WTC11 (cell line): ENCODE data around the gene MYBPC2.

Experiments used
- ETV6 ChIP-seq: sonication (generic); formaldehyde crosslinking; IDR thresholded peaks from 2 replicates; pipeline ENCODE4 v1.8.1; 2022; ENCODE audit warnings: mild to moderate bottlenecking, missing genetic modification reagents
- FOXP1 ChIP-seq: sonication (generic); formaldehyde crosslinking; IDR thresholded peaks from 2 replicates; pipeline ENCODE4 v1.8.0; 2022; ENCODE audit warnings: missing genetic modification reagents, mild to moderate bottlenecking, moderate library complexity, borderline replicate concordance
- MAX ChIP-seq: sonication (generic); formaldehyde crosslinking; IDR thresholded peaks from 2 replicates; pipeline ENCODE4 v1.8.0; 2022; ENCODE audit warnings: mild to moderate bottlenecking, missing genetic modification reagents
- NFYB ChIP-seq: sonication (generic); formaldehyde crosslinking; conservative IDR thresholded peaks from 2 replicates; pipeline ENCODE4 v1.8.0; 2022; ENCODE audit warnings: low read depth, missing genetic modification reagents
- NR2C2 ChIP-seq: sonication (generic); formaldehyde crosslinking; IDR thresholded peaks from 2 replicates; pipeline ENCODE4 v1.8.0; 2022; ENCODE audit warnings: mild to moderate bottlenecking, missing genetic modification reagents
- SMAD4 ChIP-seq: sonication (generic); formaldehyde crosslinking; IDR thresholded peaks from 2 replicates; pipeline ENCODE4 v1.8.0; 2022; ENCODE audit warnings: mild to moderate bottlenecking, missing genetic modification reagents
- TP53 ChIP-seq: sonication (generic); formaldehyde crosslinking; IDR thresholded peaks from 2 replicates; pipeline ENCODE4 v1.8.1; 2023; ENCODE audit warnings: mild to moderate bottlenecking, missing genetic modification reagents
- TF ChIP-seq, protein P1 (sequence below): fragments of 200-600 bp; IDR thresholded peaks from 2 replicates; pipeline ENCODE4 v1.8.0; 2022; ENCODE audit warnings: antibody characterized with exemption
- TF ChIP-seq, protein P2 (sequence below): sonication (generic); formaldehyde crosslinking; IDR thresholded peaks from 2 replicates; pipeline ENCODE4 v1.8.1; 2023; ENCODE audit warnings: mild to moderate bottlenecking, missing genetic modification reagents, moderate library complexity

- TF ChIP-seq, protein P1, sequence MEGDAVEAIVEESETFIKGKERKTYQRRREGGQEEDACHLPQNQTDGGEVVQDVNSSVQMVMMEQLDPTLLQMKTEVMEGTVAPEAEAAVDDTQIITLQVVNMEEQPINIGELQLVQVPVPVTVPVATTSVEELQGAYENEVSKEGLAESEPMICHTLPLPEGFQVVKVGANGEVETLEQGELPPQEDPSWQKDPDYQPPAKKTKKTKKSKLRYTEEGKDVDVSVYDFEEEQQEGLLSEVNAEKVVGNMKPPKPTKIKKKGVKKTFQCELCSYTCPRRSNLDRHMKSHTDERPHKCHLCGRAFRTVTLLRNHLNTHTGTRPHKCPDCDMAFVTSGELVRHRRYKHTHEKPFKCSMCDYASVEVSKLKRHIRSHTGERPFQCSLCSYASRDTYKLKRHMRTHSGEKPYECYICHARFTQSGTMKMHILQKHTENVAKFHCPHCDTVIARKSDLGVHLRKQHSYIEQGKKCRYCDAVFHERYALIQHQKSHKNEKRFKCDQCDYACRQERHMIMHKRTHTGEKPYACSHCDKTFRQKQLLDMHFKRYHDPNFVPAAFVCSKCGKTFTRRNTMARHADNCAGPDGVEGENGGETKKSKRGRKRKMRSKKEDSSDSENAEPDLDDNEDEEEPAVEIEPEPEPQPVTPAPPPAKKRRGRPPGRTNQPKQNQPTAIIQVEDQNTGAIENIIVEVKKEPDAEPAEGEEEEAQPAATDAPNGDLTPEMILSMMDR = no peak
- TF ChIP-seq FOXP1 (CRISPR knock-in tag) (no peak), NR2C2 (no peak), NFYB (CRISPR knock-in tag) (no peak), MAX (CRISPR knock-in tag) (no peak), SMAD4 (no peak), ETV6 (CRISPR knock-in tag) (no peak), TP53 (no peak)
- TF ChIP-seq, protein P2, sequence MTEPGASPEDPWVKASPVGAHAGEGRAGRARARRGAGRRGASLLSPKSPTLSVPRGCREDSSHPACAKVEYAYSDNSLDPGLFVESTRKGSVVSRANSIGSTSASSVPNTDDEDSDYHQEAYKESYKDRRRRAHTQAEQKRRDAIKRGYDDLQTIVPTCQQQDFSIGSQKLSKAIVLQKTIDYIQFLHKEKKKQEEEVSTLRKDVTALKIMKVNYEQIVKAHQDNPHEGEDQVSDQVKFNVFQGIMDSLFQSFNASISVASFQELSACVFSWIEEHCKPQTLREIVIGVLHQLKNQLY (CRISPR knock-in tag) = no peak
Measured at GRCh38 chr19:50457300-50457699, 24.6 kb downstream of the MYBPC2 start.
